ENCODE measurements around the gene RD3L. TPM values are rescaled to one million over a fixed set of nuclear protein-coding genes. Genes with fewer than 3 reads are reported as not detected.

The RD3L gene
- not detected in 2 replicates for total RNA-seq (2021)
- long read RNA-seq: 0 reads

- peaks cover 30% of the 10 kb centered on the region for H3K27me3 Mint-ChIP-seq (ENCODE audit: low read depth)
- H4K91ac ChIP-seq (ENCODE audit: insufficient read length, low read depth, low read length): no peak within 1 kb of the TSS
- WGBS (ENCODE audit: extremely low coverage, insufficient read length, low lambda C conversion rate): no CpG with 5 or more reads among the region's 14 CpGs
Observed at GRCh38 chr14:103941973-103942736, at the start of gene RD3L. TSS of gene RD3L (minus strand) at chr14:103942529. CDS start at chr14:103941695, 834 bp downstream.

More at GRCh38 chr14:103941973-103942736, at the start of gene RD3L:
- H3K4ac ChIP-seq (ENCODE audit: low read depth, low read length): no peak within 1 kb of the TSS
- no peaks in the 10 kb centered on the region for H4K20me1 ChIP-seq (ENCODE audit: control insufficient read depth, insufficient read depth, insufficient read length)
- no peak within 1 kb of the TSS for H3K4me2 ChIP-seq (ENCODE audit: insufficient read depth, insufficient read length, low read length)
- H3K18ac ChIP-seq (ENCODE audit: insufficient read length, low read depth, low read length): no peak within 1 kb of the TSS
- no peaks in the 10 kb centered on the region for H3K9me3 ChIP-seq (ENCODE audit: control insufficient read depth, low read depth, low read length)
- no peak within 1 kb of the TSS for H3T11ph ChIP-seq (ENCODE audit: low read length)
- H3K9me3 Mint-ChIP-seq: peaks cover 9 to 10% of the 10 kb centered on the region in 2 experiments
- H3K79me1 ChIP-seq (ENCODE audit: insufficient read depth, low read depth, low read length, poor library complexity, severe bottlenecking): no peaks in the 10 kb centered on the region
- H2AK5ac ChIP-seq (ENCODE audit: insufficient read length, low read length): no peak within 1 kb of the TSS
- DNase-seq: no peak
- no peaks in the 10 kb centered on the region for H3K27me3 ChIP-seq (ENCODE audit: insufficient read depth, low read length)
- H2BK15ac ChIP-seq (ENCODE audit: low read depth, low read length): no peak within 1 kb of the TSS
- no peak within 1 kb of the TSS for H2BK5ac ChIP-seq (ENCODE audit: insufficient read length, low read length)
- no peak within 1 kb of the TSS for H3K14ac ChIP-seq (ENCODE audit: insufficient read depth, low read length)
- no peak within 1 kb of the TSS for H4K8ac ChIP-seq (replicated peaks; ENCODE audit: insufficient read length, low read depth, low read length)
- H3K23ac ChIP-seq (ENCODE audit: insufficient read length, low read depth, low read length): no peak within 1 kb of the TSS
- H3K36me3 Mint-ChIP-seq (ENCODE audit: insufficient read depth in 1 of 3, low read depth in 3 of 3): no peaks in the 10 kb centered on the region; a peak in 1 of 7 replicates
- H2BK20ac ChIP-seq (ENCODE audit: low read depth, low read length, poor library complexity, severe bottlenecking): no peak within 1 kb of the TSS
- H3K27ac ChIP-seq (ENCODE audit: insufficient read length, low read depth, low read length): no peak within 1 kb of the TSS
- H2BK120ac ChIP-seq (ENCODE audit: low read depth, low read length, poor library complexity, severe bottlenecking): no peak within 1 kb of the TSS
- TF ChIP-seq, protein P1, sequence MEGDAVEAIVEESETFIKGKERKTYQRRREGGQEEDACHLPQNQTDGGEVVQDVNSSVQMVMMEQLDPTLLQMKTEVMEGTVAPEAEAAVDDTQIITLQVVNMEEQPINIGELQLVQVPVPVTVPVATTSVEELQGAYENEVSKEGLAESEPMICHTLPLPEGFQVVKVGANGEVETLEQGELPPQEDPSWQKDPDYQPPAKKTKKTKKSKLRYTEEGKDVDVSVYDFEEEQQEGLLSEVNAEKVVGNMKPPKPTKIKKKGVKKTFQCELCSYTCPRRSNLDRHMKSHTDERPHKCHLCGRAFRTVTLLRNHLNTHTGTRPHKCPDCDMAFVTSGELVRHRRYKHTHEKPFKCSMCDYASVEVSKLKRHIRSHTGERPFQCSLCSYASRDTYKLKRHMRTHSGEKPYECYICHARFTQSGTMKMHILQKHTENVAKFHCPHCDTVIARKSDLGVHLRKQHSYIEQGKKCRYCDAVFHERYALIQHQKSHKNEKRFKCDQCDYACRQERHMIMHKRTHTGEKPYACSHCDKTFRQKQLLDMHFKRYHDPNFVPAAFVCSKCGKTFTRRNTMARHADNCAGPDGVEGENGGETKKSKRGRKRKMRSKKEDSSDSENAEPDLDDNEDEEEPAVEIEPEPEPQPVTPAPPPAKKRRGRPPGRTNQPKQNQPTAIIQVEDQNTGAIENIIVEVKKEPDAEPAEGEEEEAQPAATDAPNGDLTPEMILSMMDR (conservative IDR thresholded peaks at IDR 0.05): no peak
- H3K23me2 ChIP-seq (ENCODE audit: insufficient read length, low read depth, low read length, poor library complexity, severe bottlenecking): no peaks in the 10 kb centered on the region
- H3K9ac ChIP-seq (ENCODE audit: extremely low read depth, insufficient read length, low read length): no peak within 1 kb of the TSS
- H4K5ac ChIP-seq (ENCODE audit: insufficient read length, low read depth, low read length): no peak within 1 kb of the TSS
- H2AFZ ChIP-seq (ENCODE audit: low read length): no peak within 1 kb of the TSS
- H3K79me2 ChIP-seq (ENCODE audit: insufficient read depth, low read length): no peaks in the 10 kb centered on the region
- H3K4me1 Mint-ChIP-seq: peaks cover 3 to 6% of the 10 kb centered on the region in 2 experiments
- no peaks in the 10 kb centered on the region for H3K4me1 ChIP-seq (ENCODE audit: insufficient read depth, low read length)
- no peak within 1 kb of the TSS for H3K27ac Mint-ChIP-seq
- no peak within 1 kb of the TSS for H3K56ac ChIP-seq (ENCODE audit: insufficient read length, low read depth, low read length)
- H3K4me3 Mint-ChIP-seq: no peak within 1 kb of the TSS
- H2BK12ac ChIP-seq (ENCODE audit: insufficient read length, low read depth, low read length): no peak within 1 kb of the TSS

Measured in H9 (cell line).